ENCODE measurements around the gene SGCD.

Gene SGCD

DNA sequence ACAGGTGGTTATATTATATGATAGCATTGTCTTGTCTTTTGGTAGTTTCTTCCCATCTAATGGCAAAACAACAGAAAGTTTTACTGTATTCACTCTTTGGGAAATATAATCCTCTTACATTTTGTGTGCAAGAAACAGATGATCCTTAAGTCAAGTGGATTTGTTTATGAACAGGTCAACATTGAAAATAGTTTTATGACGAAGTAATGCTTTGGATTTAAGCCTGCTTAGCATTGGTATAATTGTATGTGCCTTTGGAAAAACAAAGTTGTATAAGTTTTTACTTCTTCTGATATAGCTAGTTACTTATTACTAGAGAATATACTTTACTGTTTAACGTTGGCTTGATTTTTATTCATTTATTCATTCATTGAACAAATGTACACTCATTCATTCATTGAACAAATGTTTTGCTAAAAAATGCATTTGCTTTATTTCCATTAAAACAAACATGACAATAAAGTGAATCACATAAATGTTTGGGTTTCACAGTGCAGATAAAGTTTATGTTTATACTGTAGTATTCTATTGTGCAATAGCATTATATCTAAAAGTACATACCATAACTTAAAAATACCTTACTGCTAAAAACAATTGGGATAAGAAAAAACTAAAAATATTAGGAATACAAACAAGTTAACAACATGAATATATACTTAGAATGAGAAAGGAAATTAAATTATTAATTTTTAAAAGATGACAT lies 12.3 kb downstream of the SGCD start:
- Mint-ChIP-seq H3K27ac (no peak overlapping the region), H3K4me3 (no peak overlapping the region)

DNA sequence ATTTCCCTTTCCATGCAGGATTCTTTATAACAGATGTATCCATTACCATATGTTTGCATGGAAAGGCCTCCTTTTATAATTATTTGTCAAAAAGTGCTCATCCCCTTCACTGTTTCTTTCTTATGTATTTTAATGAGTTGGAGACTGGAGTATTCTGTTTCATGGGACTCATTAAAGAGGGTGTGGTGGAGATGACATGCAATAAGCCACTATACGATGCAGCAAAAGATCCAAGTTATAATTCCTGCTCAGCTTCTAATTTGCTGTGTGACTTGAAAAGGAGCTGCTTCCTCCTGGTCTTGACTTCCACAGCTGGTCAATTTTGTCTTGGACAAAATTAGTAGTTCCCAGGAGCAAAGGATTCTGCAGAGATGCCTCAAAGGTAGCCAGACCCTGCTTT lies 13.9 kb downstream of the SGCD start:
- Mint-ChIP-seq H3K4me1 (ENCODE audit: low read depth) (no peaks in the 10 kb centered on the region), H3K9me3 (ENCODE audit: low read depth) (no peaks in the 10 kb centered on the region), H3K27me3 (peaks cover 9% of the 10 kb centered on the region), H3K36me3 (no peaks in the 10 kb centered on the region), H3K4me3 (no peak overlapping the region), H3K27ac (no peak overlapping the region)

More for the DNA sequence above, 12.3 kb downstream of the SGCD start:
- H3K9me3 Mint-ChIP-seq (ENCODE audit: low read depth), result no peaks in the 10 kb centered on the region
- no peaks in the 10 kb centered on the region for H3K36me3 Mint-ChIP-seq
- peaks cover 5% of the 10 kb centered on the region for H3K27me3 Mint-ChIP-seq
- no peaks in the 10 kb centered on the region for H3K4me1 Mint-ChIP-seq (ENCODE audit: low read depth)

- no peak overlapping the region for H3K27ac Mint-ChIP-seq
- no peaks in the 10 kb centered on the region for H3K4me1 Mint-ChIP-seq (ENCODE audit: low read depth)
- H3K27me3 Mint-ChIP-seq, result peaks cover 3% of the 10 kb centered on the region
- H3K36me3 Mint-ChIP-seq, result no peaks in the 10 kb centered on the region
- H3K4me3 Mint-ChIP-seq, result no peak overlapping the region
- no peaks in the 10 kb centered on the region for H3K9me3 Mint-ChIP-seq (ENCODE audit: low read depth)
Measured at GRCh38 chr5:156350256-156350655, 23.3 kb downstream of the SGCD start.

DNA sequence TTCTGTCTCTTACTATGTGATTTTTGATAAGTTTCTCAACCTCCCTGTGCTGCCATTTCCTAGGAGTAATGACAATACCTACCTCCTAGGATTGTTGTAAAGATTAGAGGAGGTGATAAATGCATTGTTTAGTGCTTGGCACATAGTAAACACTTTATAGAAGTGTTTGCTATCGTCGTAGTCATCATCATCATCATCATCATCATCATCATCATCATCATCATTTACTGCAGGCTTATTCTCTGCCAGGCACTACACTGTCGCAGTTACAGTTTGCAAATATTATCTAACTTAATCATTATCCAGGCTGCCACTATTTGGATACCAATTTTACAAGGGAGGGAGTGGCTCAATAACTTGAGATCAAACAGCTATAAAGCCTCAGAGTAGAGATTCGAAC lies 24.5 kb downstream of the SGCD start:
- no peaks in the 10 kb centered on the region for H3K36me3 Mint-ChIP-seq
- H3K4me3 Mint-ChIP-seq, result no peak overlapping the region
- H3K27me3 Mint-ChIP-seq, result peaks cover 3% of the 10 kb centered on the region
- H3K9me3 Mint-ChIP-seq (ENCODE audit: low read depth), result no peaks in the 10 kb centered on the region
- no peaks in the 10 kb centered on the region for H3K4me1 Mint-ChIP-seq (ENCODE audit: low read depth)
- no peak overlapping the region for H3K27ac Mint-ChIP-seq

DNA sequence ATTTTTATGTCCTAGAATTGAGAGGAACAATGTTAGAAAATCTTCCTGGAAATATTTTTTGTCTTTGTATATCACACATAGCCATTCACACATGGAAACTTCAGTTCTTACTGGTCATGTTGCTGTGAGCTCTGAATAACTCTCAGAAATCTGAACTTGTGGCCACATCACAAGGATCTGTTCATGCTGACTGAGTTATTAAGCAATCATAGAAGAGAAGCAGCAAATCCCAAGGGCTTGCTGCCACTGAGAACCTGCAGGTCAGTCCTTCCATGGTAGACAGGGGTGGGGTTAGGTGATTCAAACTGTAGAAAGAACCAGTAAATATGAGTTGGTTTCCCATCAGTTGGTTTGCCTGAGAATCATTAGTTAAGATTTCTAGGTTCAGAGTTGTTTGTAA lies 27.6 kb downstream of the SGCD start:
- no peaks in the 10 kb centered on the region for H3K9me3 Mint-ChIP-seq (ENCODE audit: low read depth)
- no peaks in the 10 kb centered on the region for H3K4me1 Mint-ChIP-seq (ENCODE audit: low read depth)
- no peak overlapping the region for H3K27ac Mint-ChIP-seq
- no peak overlapping the region for H3K4me3 Mint-ChIP-seq
- H3K27me3 Mint-ChIP-seq, result peaks cover 1% of the 10 kb centered on the region
- no peaks in the 10 kb centered on the region for H3K36me3 Mint-ChIP-seq

GRCh38 chr5:156356238-156356637 lies 29.3 kb downstream of the SGCD start:
- H3K4me1 Mint-ChIP-seq (ENCODE audit: low read depth), result no peaks in the 10 kb centered on the region
- peaks cover 1% of the 10 kb centered on the region for H3K27me3 Mint-ChIP-seq
- H3K4me3 Mint-ChIP-seq, result no peak overlapping the region
- H3K9me3 Mint-ChIP-seq (ENCODE audit: low read depth), result no peaks in the 10 kb centered on the region
- H3K36me3 Mint-ChIP-seq, result no peaks in the 10 kb centered on the region
- H3K27ac Mint-ChIP-seq, result no peak overlapping the region

GRCh38 chr5:156359476-156359875 lies 32.5 kb downstream of the SGCD start:
- Mint-ChIP-seq H3K9me3 (ENCODE audit: low read depth) (no peaks in the 10 kb centered on the region), H3K4me1 (ENCODE audit: low read depth) (no peaks in the 10 kb centered on the region), H3K4me3 (no peak overlapping the region), H3K36me3 (no peaks in the 10 kb centered on the region), H3K27ac (no peak overlapping the region), H3K27me3 (peaks cover 1% of the 10 kb centered on the region)

DNA sequence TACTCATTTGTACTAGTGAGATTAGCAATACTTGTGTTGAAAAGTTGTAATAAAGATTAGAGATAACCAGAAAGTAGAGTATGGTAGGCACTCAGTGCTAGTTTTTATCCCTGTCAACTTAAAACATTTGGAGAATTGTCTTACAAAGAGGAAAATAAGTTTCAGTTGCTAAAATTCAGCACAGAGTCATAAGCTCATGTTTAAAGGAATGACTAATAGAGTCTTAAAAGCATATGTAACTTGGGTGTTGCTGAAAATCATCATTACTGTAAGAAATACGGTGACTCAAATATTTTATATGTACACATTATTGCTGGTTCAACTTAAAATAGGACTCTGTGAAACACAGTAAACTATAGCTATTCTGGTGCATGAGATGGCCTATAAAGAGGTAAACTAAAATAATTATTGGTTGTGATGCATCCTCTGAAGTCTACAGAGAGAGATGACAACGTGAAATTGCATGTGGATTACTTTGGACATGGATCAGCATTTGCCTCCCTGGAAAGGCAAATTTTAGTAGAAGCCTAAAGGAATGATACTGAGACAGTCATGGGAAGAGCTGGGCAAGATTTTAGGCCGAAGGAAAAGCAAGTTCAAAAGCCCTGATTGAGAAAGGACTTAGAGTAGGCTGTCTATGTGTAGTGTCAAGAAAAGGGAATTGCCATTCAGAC lies 34.6 kb downstream of the SGCD start:
- H3K36me3 Mint-ChIP-seq, result no peaks in the 10 kb centered on the region
- H3K4me3 Mint-ChIP-seq, result no peak overlapping the region
- no peaks in the 10 kb centered on the region for H3K4me1 Mint-ChIP-seq (ENCODE audit: low read depth)
- H3K9me3 Mint-ChIP-seq (ENCODE audit: low read depth), result no peaks in the 10 kb centered on the region
- no peak overlapping the region for H3K27ac Mint-ChIP-seq
- H3K27me3 Mint-ChIP-seq, result peaks cover 4% of the 10 kb centered on the region

- no peaks in the 10 kb centered on the region for H3K9me3 Mint-ChIP-seq (ENCODE audit: low read depth)
- H3K27ac Mint-ChIP-seq, result no peak overlapping the region
- no peaks in the 10 kb centered on the region for H3K36me3 Mint-ChIP-seq
- peaks cover 4% of the 10 kb centered on the region for H3K27me3 Mint-ChIP-seq
- H3K4me1 Mint-ChIP-seq (ENCODE audit: low read depth), result no peaks in the 10 kb centered on the region
- no peak overlapping the region for H3K4me3 Mint-ChIP-seq
Measured at GRCh38 chr5:156363861-156364260, 36.9 kb downstream of the SGCD start.

- H3K9me3 Mint-ChIP-seq (ENCODE audit: low read depth), result no peaks in the 10 kb centered on the region
- H3K4me3 Mint-ChIP-seq, result no peak overlapping the region
- H3K27ac Mint-ChIP-seq, result no peak overlapping the region
- no peaks in the 10 kb centered on the region for H3K4me1 Mint-ChIP-seq (ENCODE audit: low read depth)
- peaks cover 9% of the 10 kb centered on the region for H3K27me3 Mint-ChIP-seq
- H3K36me3 Mint-ChIP-seq, result no peaks in the 10 kb centered on the region
Measured at GRCh38 chr5:156366521-156366920, 39.6 kb downstream of the SGCD start.

- no peaks in the 10 kb centered on the region for H3K9me3 Mint-ChIP-seq (ENCODE audit: low read depth)
- H3K4me3 Mint-ChIP-seq, result no peak overlapping the region
- H3K27ac Mint-ChIP-seq, result no peak overlapping the region
- H3K27me3 Mint-ChIP-seq, result peaks cover 9% of the 10 kb centered on the region
- H3K36me3 Mint-ChIP-seq, result no peaks in the 10 kb centered on the region
- no peaks in the 10 kb centered on the region for H3K4me1 Mint-ChIP-seq (ENCODE audit: low read depth)
Measured at GRCh38 chr5:156367597-156367996, 40.6 kb downstream of the SGCD start.

- Mint-ChIP-seq H3K4me1 (ENCODE audit: low read depth) (no peaks in the 10 kb centered on the region), H3K27me3 (peaks cover 6% of the 10 kb centered on the region), H3K4me3 (no peak overlapping the region), H3K36me3 (no peaks in the 10 kb centered on the region), H3K27ac (no peak overlapping the region), H3K9me3 (ENCODE audit: low read depth) (no peaks in the 10 kb centered on the region)
Measured at GRCh38 chr5:156375895-156376495, 49.0 kb downstream of the SGCD start.

DNA sequence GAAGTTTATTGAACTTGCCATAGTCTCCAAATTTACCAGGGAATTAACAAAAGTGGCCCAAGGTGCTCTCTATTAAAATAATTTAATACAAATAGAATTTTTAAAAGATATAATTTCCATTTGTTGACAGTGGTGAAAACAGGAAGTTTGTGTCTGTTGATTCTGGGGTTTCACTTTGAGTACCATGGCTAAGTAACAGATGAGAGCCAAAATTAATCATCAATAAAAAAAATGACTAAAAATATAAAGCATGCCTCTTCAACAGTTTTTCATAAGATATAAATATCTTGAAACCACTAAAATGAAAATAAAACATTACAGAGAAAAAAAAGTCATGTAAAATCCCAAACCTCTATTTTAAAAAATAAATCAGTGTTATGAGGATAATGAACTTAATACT lies 49.8 kb downstream of the SGCD start:
- Mint-ChIP-seq H3K36me3 (no peaks in the 10 kb centered on the region), H3K4me1 (ENCODE audit: low read depth) (no peaks in the 10 kb centered on the region), H3K27me3 (peaks cover 3% of the 10 kb centered on the region), H3K27ac (no peak overlapping the region), H3K9me3 (ENCODE audit: low read depth) (no peaks in the 10 kb centered on the region), H3K4me3 (no peak overlapping the region)

DNA sequence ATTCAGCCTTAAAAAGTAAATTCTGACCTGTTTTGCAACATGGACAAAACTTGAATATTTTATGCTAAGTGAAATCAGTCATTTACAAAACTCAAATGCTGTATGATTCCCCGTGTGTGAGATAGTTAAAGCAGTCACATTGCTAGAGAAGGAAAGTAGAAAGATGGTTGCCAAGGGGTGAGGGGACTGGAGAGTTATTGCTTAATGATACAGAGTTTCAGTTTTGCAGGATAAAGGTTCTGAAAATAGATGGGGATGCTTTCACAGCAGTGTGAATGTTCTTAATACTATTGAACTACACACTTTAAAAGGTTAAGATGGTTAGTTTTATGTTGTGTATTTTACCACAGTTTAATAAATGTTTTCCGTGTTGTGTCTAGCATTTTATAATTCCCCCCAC lies 51.2 kb downstream of the SGCD start:
- Mint-ChIP-seq H3K27ac (no peak overlapping the region), H3K9me3 (ENCODE audit: low read depth) (no peaks in the 10 kb centered on the region), H3K4me1 (ENCODE audit: low read depth) (no peaks in the 10 kb centered on the region), H3K27me3 (peaks cover 3% of the 10 kb centered on the region), H3K36me3 (no peaks in the 10 kb centered on the region), H3K4me3 (no peak overlapping the region)

GRCh38 chr5:156379206-156379605 lies 52.2 kb downstream of the SGCD start:
- H3K27me3 Mint-ChIP-seq, result peaks cover 5% of the 10 kb centered on the region
- no peaks in the 10 kb centered on the region for H3K9me3 Mint-ChIP-seq (ENCODE audit: low read depth)
- no peaks in the 10 kb centered on the region for H3K36me3 Mint-ChIP-seq
- no peak overlapping the region for H3K4me3 Mint-ChIP-seq
- no peak overlapping the region for H3K27ac Mint-ChIP-seq
- H3K4me1 Mint-ChIP-seq (ENCODE audit: low read depth), result no peaks in the 10 kb centered on the region
